Fibroblast of lung (primary cell): ENCODE data around the gene KIF20A.

Source experiments
- EZH2 ChIP-seq: IDR thresholded peaks from 2 replicates; pipeline ENCODE4 v1.5.1; 2012; ENCODE audit warnings: low read length, control low read depth, mild to moderate bottlenecking; ENCODE audit errors: missing control alignments
- TF ChIP-seq, protein P1 (sequence below), 2 donors: IDR thresholded peaks in 1 of 2; conservative IDR thresholded peaks in 1 of 2; 1 replicate in 1 of 2; 2 replicates in 1 of 2; pipeline ENCODE4 v1.5.1; 2011 to 2012; ENCODE audit warnings: low read length in 2 of 2, control low read depth in 1 of 2, inconsistent platforms in 1 of 2, low read depth in 1 of 2, mild to moderate bottlenecking in 1 of 2

- no peak for TF ChIP-seq EZH2
- TF ChIP-seq, protein P1, sequence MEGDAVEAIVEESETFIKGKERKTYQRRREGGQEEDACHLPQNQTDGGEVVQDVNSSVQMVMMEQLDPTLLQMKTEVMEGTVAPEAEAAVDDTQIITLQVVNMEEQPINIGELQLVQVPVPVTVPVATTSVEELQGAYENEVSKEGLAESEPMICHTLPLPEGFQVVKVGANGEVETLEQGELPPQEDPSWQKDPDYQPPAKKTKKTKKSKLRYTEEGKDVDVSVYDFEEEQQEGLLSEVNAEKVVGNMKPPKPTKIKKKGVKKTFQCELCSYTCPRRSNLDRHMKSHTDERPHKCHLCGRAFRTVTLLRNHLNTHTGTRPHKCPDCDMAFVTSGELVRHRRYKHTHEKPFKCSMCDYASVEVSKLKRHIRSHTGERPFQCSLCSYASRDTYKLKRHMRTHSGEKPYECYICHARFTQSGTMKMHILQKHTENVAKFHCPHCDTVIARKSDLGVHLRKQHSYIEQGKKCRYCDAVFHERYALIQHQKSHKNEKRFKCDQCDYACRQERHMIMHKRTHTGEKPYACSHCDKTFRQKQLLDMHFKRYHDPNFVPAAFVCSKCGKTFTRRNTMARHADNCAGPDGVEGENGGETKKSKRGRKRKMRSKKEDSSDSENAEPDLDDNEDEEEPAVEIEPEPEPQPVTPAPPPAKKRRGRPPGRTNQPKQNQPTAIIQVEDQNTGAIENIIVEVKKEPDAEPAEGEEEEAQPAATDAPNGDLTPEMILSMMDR (conservative IDR thresholded peaks at IDR 0.05 in 1 of 2, IDR thresholded peaks at IDR 0.05 in 1 of 2; ENCODE audit: low read depth in 1 of 2, low read length in 2 of 2): no peak
These were observed at the start of gene KIF20A, which contains the start of gene BRD8 for GRCh38 chr5:138178516-138179276.
